Uterus (tissue), 2 donors: ENCODE data around the gene C8A.

ENCODE experiments used
- CTCF ChIP-seq, 4 experiments: fragments of 200-600 bp in 2 of 4; fragments of 450-650 bp in 2 of 4; sonication (generic) in 2 of 4; IDR thresholded peaks; one replicate each; pipeline ENCODE4 v1.5.1; 2016 to 2019; ENCODE audit warnings: antibody characterized with exemption in 4 of 4, mild to moderate bottlenecking in 2 of 4, moderate library complexity in 1 of 4
- POLR2A ChIP-seq, 2 donors: fragments of 450-650 bp; IDR thresholded peaks; one replicate each; pipeline ENCODE4 v1.6.1; 2016; ENCODE audit warnings: antibody characterized with exemption in 2 of 2, mild to moderate bottlenecking in 1 of 2, moderate library complexity in 1 of 2

GRCh38 chr1:56916630-56917029, 62.0 kb downstream of the C8A start:
- TF ChIP-seq POLR2A (IDR thresholded peaks at IDR 0.05) (no peak), CTCF (IDR thresholded peaks at IDR 0.05) (no peak)
